ENCODE data around the gene TAS2R20. TPM values are rescaled to one million over a fixed set of nuclear protein-coding genes. Genes with fewer than 3 reads are reported as not detected.

The TAS2R20 gene
- total RNA-seq, 2 experiments from 2014 or later, result 0.36 to 0.97 TPM

DNA sequence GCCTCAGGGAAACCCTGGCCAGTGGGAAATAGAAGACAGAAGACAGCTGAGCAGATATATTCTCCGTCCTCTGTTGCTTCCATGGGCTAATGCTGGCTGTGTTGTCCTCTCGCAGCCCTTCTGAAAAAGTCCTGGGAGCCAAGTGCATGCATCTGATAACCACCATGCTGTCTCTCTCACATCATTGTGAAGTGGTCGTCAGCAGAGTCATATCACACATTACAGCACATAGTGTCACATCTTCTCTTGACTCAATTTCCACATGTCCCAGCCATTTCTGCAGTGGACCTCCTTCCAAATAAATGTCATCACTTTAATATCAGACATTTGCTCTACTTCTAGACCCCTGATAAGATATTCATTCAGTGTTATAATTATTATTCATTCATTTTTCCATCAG is 3.8 kb downstream of the TAS2R20 start:
- Mint-ChIP-seq H3K4me3 (no peak overlapping the region), H3K27ac (no peak overlapping the region), H3K9me3 (peaks cover 10% of the 10 kb centered on the region), H3K4me1 (ENCODE audit: low read depth) (no peaks in the 10 kb centered on the region), H3K36me3 (peaks cover 26% of the 10 kb centered on the region), H3K27me3 (no peaks in the 10 kb centered on the region)
- intact Hi-C loops (cut with micrococcal nuclease), result no loop called here
- no peak for DNase-seq
- CTCF ChIA-PET, result no interaction called here
- POLR2A ChIA-PET, result no interaction called here

DNA sequence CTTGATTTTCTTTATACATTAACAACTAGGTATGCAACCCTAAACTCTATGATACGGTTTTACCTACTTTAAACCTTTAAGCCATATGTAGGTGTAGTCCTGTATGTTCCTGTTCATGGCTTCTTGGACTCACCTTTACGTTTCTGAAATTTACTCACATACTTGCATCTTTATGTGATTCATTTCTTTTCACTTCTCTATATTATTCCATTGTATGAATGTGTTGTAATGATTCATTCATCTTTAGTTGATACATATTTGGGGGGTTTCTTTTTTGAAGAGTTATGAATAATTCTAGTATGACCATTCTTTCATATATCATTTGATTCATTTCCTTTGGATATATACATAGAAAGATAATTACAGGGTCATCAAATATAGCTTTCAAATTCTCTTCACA is 9.0 kb downstream of the TAS2R20 start:
- H3K27me3 Mint-ChIP-seq, result peaks cover 2% of the 10 kb centered on the region

GRCh38 chr12:10986812-10987211 is 11.3 kb downstream of the TAS2R20 start, which contains the start of gene TAS2R50:
Gene TAS2R50 (minus strand): TSS chr12:10986912. CDS start chr12:10986860, 52 bp downstream.
- CTCF ChIA-PET, result interaction anchor here (0.6 kb wide), 1 partner anchor 137 kb away, joined by 3 read pairs; no protein-coding TSS in a partner anchor
- intact Hi-C loops (cut with micrococcal nuclease), result no loop called here
- peaks cover 10% of the 10 kb centered on the region for H3K9me3 Mint-ChIP-seq
- DNase-seq, result no peak
- H3K36me3 Mint-ChIP-seq, result peaks cover 11% of the 10 kb centered on the region
- peaks cover 21% of the 10 kb centered on the region for H3K4me1 Mint-ChIP-seq (ENCODE audit: low read depth)
- POLR2A ChIA-PET, result no interaction called here
- no peak within 1 kb of the TSS for H3K27ac Mint-ChIP-seq
- H3K4me3 Mint-ChIP-seq, result no peak within 1 kb of the TSS
- H3K27me3 Mint-ChIP-seq, result peaks cover 2% of the 10 kb centered on the region

More for the DNA sequence above, 9.0 kb downstream of the TAS2R20 start:
- peaks cover 3% of the 10 kb centered on the region for H3K4me1 Mint-ChIP-seq (ENCODE audit: low read depth)
- intact Hi-C loops (cut with micrococcal nuclease), result no loop called here
- no peak overlapping the region for H3K27ac Mint-ChIP-seq
- ChIA-PET CTCF (no interaction called here), POLR2A (no interaction called here)
- peaks cover 10% of the 10 kb centered on the region for H3K9me3 Mint-ChIP-seq
- H3K36me3 Mint-ChIP-seq, result peaks cover 15% of the 10 kb centered on the region
- no peak overlapping the region for H3K4me3 Mint-ChIP-seq
- DNase-seq, result no peak

- Mint-ChIP-seq H3K4me1 (ENCODE audit: low read depth) (peaks cover 22% of the 10 kb centered on the region), H3K9me3 (no peaks in the 10 kb centered on the region), H3K27me3 (peaks cover 16% of the 10 kb centered on the region), H3K27ac (no peak overlapping the region), H3K4me3 (no peak overlapping the region), H3K36me3 (peaks cover 5% of the 10 kb centered on the region)
- POLR2A ChIA-PET, result no interaction called here
- intact Hi-C loops (cut with micrococcal nuclease), result loop anchor here (2.0 kb wide), 1 partner anchor 189 kb away; the partner anchor contains the start of gene SMIM10L1
- peak; percentile 28 for DNase-seq
- CTCF ChIA-PET, result interaction anchor here (1.0 kb wide), 1 partner anchor 218 kb away, joined by 4 read pairs; no protein-coding TSS in a partner anchor
Measured at GRCh38 chr12:10982244-10982643, 15.9 kb downstream of the TAS2R20 start.

GRCh38 chr12:10974965-10975364 is 23.1 kb downstream of the TAS2R20 start:
- intact Hi-C loops (cut with micrococcal nuclease), result no loop called here
- ChIA-PET CTCF (no interaction called here), POLR2A (no interaction called here)
- peaks cover 10% of the 10 kb centered on the region for H3K27me3 Mint-ChIP-seq
- peaks cover 5% of the 10 kb centered on the region for H3K36me3 Mint-ChIP-seq
- no peaks in the 10 kb centered on the region for H3K9me3 Mint-ChIP-seq
- DNase-seq, result no peak
- H3K27ac Mint-ChIP-seq, result no peak overlapping the region
- no peaks in the 10 kb centered on the region for H3K4me1 Mint-ChIP-seq (ENCODE audit: low read depth)
- H3K4me3 Mint-ChIP-seq, result no peak overlapping the region

- DNase-seq, result no peak
- H3K4me1 Mint-ChIP-seq (ENCODE audit: low read depth), result no peaks in the 10 kb centered on the region
- H3K9me3 Mint-ChIP-seq, result no peaks in the 10 kb centered on the region
- CTCF ChIA-PET, result interaction anchor here (0.6 kb wide), 1 partner anchor 114 kb away, joined by 3 read pairs; no protein-coding TSS in a partner anchor
- no peak overlapping the region for H3K4me3 Mint-ChIP-seq
- H3K36me3 Mint-ChIP-seq, result peaks cover 2% of the 10 kb centered on the region
- POLR2A ChIA-PET, result no interaction called here
- no peaks in the 10 kb centered on the region for H3K27me3 Mint-ChIP-seq
- H3K27ac Mint-ChIP-seq, result no peak overlapping the region
- intact Hi-C loops (cut with micrococcal nuclease), result no loop called here
Measured at GRCh38 chr12:10968765-10969456, 29.2 kb downstream of the TAS2R20 start.

- CTCF ChIA-PET, result no interaction called here
- H3K9me3 Mint-ChIP-seq, result no peaks in the 10 kb centered on the region
- H3K27me3 Mint-ChIP-seq, result no peaks in the 10 kb centered on the region
- no peak overlapping the region for H3K4me3 Mint-ChIP-seq
- intact Hi-C loops (cut with micrococcal nuclease), result no loop called here
- H3K4me1 Mint-ChIP-seq (ENCODE audit: low read depth), result no peaks in the 10 kb centered on the region
- H3K27ac Mint-ChIP-seq, result no peak overlapping the region
- H3K36me3 Mint-ChIP-seq, result peaks cover 2% of the 10 kb centered on the region
- DNase-seq, result no peak
- POLR2A ChIA-PET, result no interaction called here
Measured at GRCh38 chr12:10967409-10967808, 30.7 kb downstream of the TAS2R20 start.

- ChIA-PET CTCF (no interaction called here), POLR2A (no interaction called here)
- Mint-ChIP-seq H3K4me1 (ENCODE audit: low read depth) (peaks cover under 1% of the 10 kb centered on the region), H3K4me3 (no peak overlapping the region), H3K27ac (no peak overlapping the region), H3K9me3 (no peaks in the 10 kb centered on the region), H3K27me3 (no peaks in the 10 kb centered on the region), H3K36me3 (peaks cover 2% of the 10 kb centered on the region)
- intact Hi-C loops (cut with micrococcal nuclease), result no loop called here
- no peak for DNase-seq
Measured at GRCh38 chr12:10966314-10966713, 31.8 kb downstream of the TAS2R20 start.

GRCh38 chr12:10965476-10965875 is 32.6 kb downstream of the TAS2R20 start:
- Mint-ChIP-seq H3K4me1 (ENCODE audit: low read depth) (peaks cover 7% of the 10 kb centered on the region), H3K27ac (no peak overlapping the region), H3K36me3 (peaks cover 2% of the 10 kb centered on the region), H3K27me3 (no peaks in the 10 kb centered on the region), H3K9me3 (no peaks in the 10 kb centered on the region), H3K4me3 (no peak overlapping the region)
- intact Hi-C loops (cut with micrococcal nuclease), result no loop called here
- POLR2A ChIA-PET, result no interaction called here
- CTCF ChIA-PET, result no interaction called here
- no peak for DNase-seq

DNA sequence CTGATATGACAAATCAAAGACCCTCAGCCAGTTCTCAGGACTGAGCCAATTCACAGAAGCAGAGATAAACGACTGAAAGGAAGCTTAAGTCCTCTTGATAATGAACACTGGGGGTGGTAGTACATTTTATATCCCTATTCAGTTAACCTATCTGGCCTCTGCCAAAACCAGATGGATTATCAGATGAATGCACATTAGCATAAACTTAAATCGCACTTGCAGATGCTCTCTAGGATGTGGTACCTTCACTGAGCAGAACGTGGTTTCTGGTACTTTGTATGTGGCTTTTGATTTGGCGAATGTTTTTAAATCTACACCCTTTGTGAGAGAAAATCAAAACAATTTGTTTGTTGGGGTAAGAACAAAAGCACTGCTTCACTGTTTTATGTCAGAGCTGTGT is 37.9 kb downstream of the TAS2R20 start:
- POLR2A ChIA-PET, result interaction anchor here (0.6 kb wide), 1 partner anchor 266 kb away, joined by 3 read pairs; no protein-coding TSS in a partner anchor
- Mint-ChIP-seq H3K9me3 (peaks cover 5% of the 10 kb centered on the region), H3K36me3 (peaks cover 1% of the 10 kb centered on the region), H3K4me1 (ENCODE audit: low read depth) (peaks cover 19% of the 10 kb centered on the region), H3K27ac (no peak overlapping the region), H3K27me3 (no peaks in the 10 kb centered on the region), H3K4me3 (no peak overlapping the region)
- no peak for DNase-seq
- intact Hi-C loops (cut with micrococcal nuclease), result no loop called here
- CTCF ChIA-PET, result no interaction called here

DNA sequence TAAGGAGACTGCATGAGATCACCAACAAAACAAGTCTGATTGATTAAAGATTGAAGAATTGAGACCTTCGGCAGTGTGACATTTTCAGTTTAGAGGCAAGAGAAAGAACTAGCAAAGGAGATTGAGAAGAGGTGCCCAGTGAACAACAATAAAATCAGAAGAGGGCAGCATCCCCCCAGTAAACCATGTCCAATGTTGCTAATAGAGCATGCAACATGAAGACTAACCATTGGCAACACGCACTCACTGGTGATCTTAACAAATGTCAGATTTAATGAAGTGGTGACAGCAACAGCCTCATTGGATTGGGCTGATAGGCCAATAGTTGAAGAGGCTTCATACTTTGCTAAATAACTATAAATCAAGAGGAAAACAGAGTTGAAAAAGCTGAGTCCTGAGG is 38.3 kb downstream of the TAS2R20 start:
- no peak overlapping the region for H3K27ac Mint-ChIP-seq
- H3K36me3 Mint-ChIP-seq, result peaks cover 1% of the 10 kb centered on the region
- no peak for DNase-seq
- intact Hi-C loops (cut with micrococcal nuclease), result no loop called here
- no peaks in the 10 kb centered on the region for H3K27me3 Mint-ChIP-seq
- H3K4me1 Mint-ChIP-seq (ENCODE audit: low read depth), result peaks cover 19% of the 10 kb centered on the region
- ChIA-PET POLR2A (interaction anchor here (0.6 kb wide), 1 partner anchor 266 kb away, joined by 3 read pairs; no protein-coding TSS in a partner anchor), CTCF (no interaction called here)
- H3K4me3 Mint-ChIP-seq, result no peak overlapping the region
- H3K9me3 Mint-ChIP-seq, result peaks cover 9% of the 10 kb centered on the region

DNA sequence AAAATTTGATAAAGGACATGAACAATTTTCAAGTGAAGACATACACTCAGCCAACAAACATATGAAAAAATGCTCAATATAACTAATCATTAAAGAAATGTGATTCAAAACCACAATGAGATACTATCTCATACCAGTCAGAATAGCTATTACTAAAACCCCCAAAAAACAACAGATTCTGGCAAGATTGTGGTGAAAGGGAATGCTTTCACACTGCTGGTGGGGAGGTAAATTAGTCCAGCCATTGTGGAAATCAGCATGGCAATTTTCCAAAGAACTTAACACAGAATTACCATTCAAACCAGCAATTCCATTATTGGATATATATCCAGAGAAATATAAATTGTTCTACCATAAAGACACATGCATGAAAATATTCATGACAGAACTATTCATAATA is 40.4 kb downstream of the TAS2R20 start:
- Mint-ChIP-seq H3K27me3 (no peaks in the 10 kb centered on the region), H3K4me3 (no peak overlapping the region), H3K4me1 (ENCODE audit: low read depth) (peaks cover 19% of the 10 kb centered on the region), H3K9me3 (peaks cover 10% of the 10 kb centered on the region), H3K36me3 (peaks cover 1% of the 10 kb centered on the region), H3K27ac (no peak overlapping the region)
- DNase-seq, result no peak
- POLR2A ChIA-PET, result no interaction called here
- CTCF ChIA-PET, result no interaction called here
- intact Hi-C loops (cut with micrococcal nuclease), result no loop called here

DNA sequence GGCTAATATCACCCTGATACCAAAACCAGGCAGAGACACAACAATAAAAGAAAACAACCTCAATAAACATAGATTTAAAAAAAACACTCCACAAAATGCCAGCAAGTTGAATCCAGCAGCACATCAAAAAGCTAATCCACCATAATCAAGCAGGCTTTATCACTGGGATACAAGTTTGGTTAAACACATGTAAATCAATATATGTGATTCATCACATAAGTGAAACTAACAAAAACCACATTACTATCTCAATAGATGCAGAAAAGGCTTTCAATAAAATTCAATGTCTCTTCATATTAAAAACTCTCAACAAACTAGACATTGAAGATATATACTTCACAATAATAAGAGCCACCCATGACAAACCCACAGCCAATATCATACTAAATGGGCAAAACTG is 42.0 kb downstream of the TAS2R20 start:
- DNase-seq, result no peak
- Mint-ChIP-seq H3K27me3 (no peaks in the 10 kb centered on the region), H3K4me1 (ENCODE audit: low read depth) (peaks cover 17% of the 10 kb centered on the region), H3K27ac (no peak overlapping the region), H3K4me3 (no peak overlapping the region), H3K36me3 (peaks cover 3% of the 10 kb centered on the region), H3K9me3 (peaks cover 10% of the 10 kb centered on the region)
- ChIA-PET POLR2A (no interaction called here), CTCF (interaction anchor here (0.7 kb wide), 1 partner anchor 779 kb away, joined by 3 read pairs; no protein-coding TSS in a partner anchor)
- intact Hi-C loops (cut with micrococcal nuclease), result no loop called here

All from activated CD4-positive, alpha-beta memory T cell treated with anti-CD3 and anti-CD28 coated beads for 36 hours (primary cell).